ENCODE data around the gene ROR2.

ROR2 gene

GRCh38 chr9:91730806-91731205 is 219.2 kb downstream of the ROR2 start:
- Mint-ChIP-seq H3K4me1 (no peaks in the 10 kb centered on the region), H3K9me3 (no peaks in the 10 kb centered on the region), H3K27me3 (peaks cover 20% of the 10 kb centered on the region), H3K4me3 (no peak overlapping the region), H3K27ac (no peak overlapping the region), H3K36me3 (no peaks in the 10 kb centered on the region)
- CTCF ChIA-PET, result interaction anchor here (5.7 kb wide), 1 partner anchor 816 kb away, joined by 42 read pairs; no protein-coding TSS in a partner anchor
- DNase-seq, result no peak

GRCh38 chr9:91729558-91729842 is 220.5 kb downstream of the ROR2 start:
- Mint-ChIP-seq H3K4me3 (no peak overlapping the region), H3K9me3 (no peaks in the 10 kb centered on the region), H3K4me1 (no peaks in the 10 kb centered on the region), H3K27me3 (peaks cover 24% of the 10 kb centered on the region), H3K36me3 (no peaks in the 10 kb centered on the region), H3K27ac (no peak overlapping the region)
- CTCF ChIA-PET, result interaction anchor here (5.7 kb wide), 1 partner anchor 814 kb away, joined by 42 read pairs; no protein-coding TSS in a partner anchor
- no peak for DNase-seq

GRCh38 chr9:91727972-91728371 is 222.1 kb downstream of the ROR2 start:
- H3K27me3 Mint-ChIP-seq, result peaks cover 20% of the 10 kb centered on the region
- no peak for DNase-seq
- no peaks in the 10 kb centered on the region for H3K9me3 Mint-ChIP-seq
- H3K4me3 Mint-ChIP-seq, result no peak overlapping the region
- H3K36me3 Mint-ChIP-seq, result no peaks in the 10 kb centered on the region
- no peak overlapping the region for H3K27ac Mint-ChIP-seq
- CTCF ChIA-PET, result interaction anchor here (0.7 to 5.7 kb wide), 4 partner anchors 11 to 813 kb away, joined by 3 to 42 read pairs (median 4); no protein-coding TSS in a partner anchor
- H3K4me1 Mint-ChIP-seq, result no peaks in the 10 kb centered on the region

- Mint-ChIP-seq H3K9me3 (no peaks in the 10 kb centered on the region), H3K27ac (no peak overlapping the region), H3K36me3 (no peaks in the 10 kb centered on the region), H3K4me3 (no peak overlapping the region), H3K27me3 (peaks cover 22% of the 10 kb centered on the region), H3K4me1 (no peaks in the 10 kb centered on the region)
- CTCF ChIA-PET, result interaction anchor here (0.6 to 5.7 kb wide), 12 partner anchors 11 to 812 kb away, joined by 3 to 42 read pairs (median 4); no protein-coding TSS in a partner anchor
- DNase-seq, result peak; percentile 39
Observed at GRCh38 chr9:91727316-91727861, 222.6 kb downstream of the ROR2 start.

- Mint-ChIP-seq H3K36me3 (no peaks in the 10 kb centered on the region), H3K4me1 (no peaks in the 10 kb centered on the region), H3K27ac (no peak overlapping the region), H3K9me3 (no peaks in the 10 kb centered on the region), H3K27me3 (peaks cover 31% of the 10 kb centered on the region), H3K4me3 (no peak overlapping the region)
- no peak for DNase-seq
- CTCF ChIA-PET, result interaction anchor here (0.6 to 5.7 kb wide), 12 partner anchors 10 to 811 kb away, joined by 3 to 42 read pairs (median 4); no protein-coding TSS in a partner anchor
Observed at GRCh38 chr9:91726406-91727100, 223.5 kb downstream of the ROR2 start.

GRCh38 chr9:91725651-91726050 is 224.4 kb downstream of the ROR2 start:
- CTCF ChIA-PET, result interaction anchor here (0.9 to 5.7 kb wide), 5 partner anchors 13 to 810 kb away, joined by 3 to 42 read pairs (median 4); no protein-coding TSS in a partner anchor
- Mint-ChIP-seq H3K36me3 (no peaks in the 10 kb centered on the region), H3K27me3 (peaks cover 40% of the 10 kb centered on the region), H3K4me1 (no peaks in the 10 kb centered on the region), H3K4me3 (no peak overlapping the region), H3K9me3 (no peaks in the 10 kb centered on the region), H3K27ac (no peak overlapping the region)
- DNase-seq, result no peak

GRCh38 chr9:91724609-91725505 is 225.2 kb downstream of the ROR2 start:
- Mint-ChIP-seq H3K36me3 (no peaks in the 10 kb centered on the region), H3K4me1 (no peaks in the 10 kb centered on the region), H3K27ac (no peak overlapping the region), H3K27me3 (peaks cover 48% of the 10 kb centered on the region), H3K9me3 (no peaks in the 10 kb centered on the region), H3K4me3 (no peak overlapping the region)
- CTCF ChIA-PET, result interaction anchor here (0.6 to 5.7 kb wide), 5 partner anchors 65 to 810 kb away, joined by 3 to 42 read pairs (median 3); no protein-coding TSS in a partner anchor
- no peak for DNase-seq

- Mint-ChIP-seq H3K9me3 (no peaks in the 10 kb centered on the region), H3K36me3 (no peaks in the 10 kb centered on the region), H3K27ac (no peak overlapping the region), H3K4me1 (no peaks in the 10 kb centered on the region), H3K27me3 (peaks cover 50% of the 10 kb centered on the region), H3K4me3 (no peak overlapping the region)
- DNase-seq, result no peak
- CTCF ChIA-PET, result interaction anchor here (0.9 kb wide), 1 partner anchor 809 kb away, joined by 3 read pairs; no protein-coding TSS in a partner anchor
Observed at GRCh38 chr9:91724068-91724440, 226.0 kb downstream of the ROR2 start.

- no peak for DNase-seq
- H3K27me3 Mint-ChIP-seq, result peaks cover 54% of the 10 kb centered on the region
- H3K27ac Mint-ChIP-seq, result no peak overlapping the region
- H3K36me3 Mint-ChIP-seq, result no peaks in the 10 kb centered on the region
- CTCF ChIA-PET, result no interaction called here
- H3K4me1 Mint-ChIP-seq, result no peaks in the 10 kb centered on the region
- no peaks in the 10 kb centered on the region for H3K9me3 Mint-ChIP-seq
- no peak overlapping the region for H3K4me3 Mint-ChIP-seq
Observed at GRCh38 chr9:91723420-91724067, 226.5 kb downstream of the ROR2 start.

- peaks cover 75% of the 10 kb centered on the region for H3K27me3 Mint-ChIP-seq
- no peaks in the 10 kb centered on the region for H3K4me1 Mint-ChIP-seq
- CTCF ChIA-PET, result interaction anchor here (1.1 kb wide), 1 partner anchor 13 kb away, joined by 4 read pairs; no protein-coding TSS in a partner anchor
Observed at GRCh38 chr9:91720751-91721705, 229.0 kb downstream of the ROR2 start.

GRCh38 chr9:91720313-91720712 is 229.7 kb downstream of the ROR2 start:
- peaks cover 78% of the 10 kb centered on the region for H3K27me3 Mint-ChIP-seq

More at GRCh38 chr9:91720751-91721705, 229.0 kb downstream of the ROR2 start:
- H3K9me3 Mint-ChIP-seq, result no peaks in the 10 kb centered on the region
- no peaks in the 10 kb centered on the region for H3K36me3 Mint-ChIP-seq
- no peak for DNase-seq
- H3K27ac Mint-ChIP-seq, result no peak overlapping the region
- no peak overlapping the region for H3K4me3 Mint-ChIP-seq

GRCh38 chr9:91718071-91718470 is 232.0 kb downstream of the ROR2 start:
- no peaks in the 10 kb centered on the region for H3K4me1 Mint-ChIP-seq

More at GRCh38 chr9:91720313-91720712, 229.7 kb downstream of the ROR2 start:
- no peak for DNase-seq
- CTCF ChIA-PET, result interaction anchor here (1.1 kb wide), 1 partner anchor 14 kb away, joined by 4 read pairs; no protein-coding TSS in a partner anchor
- H3K9me3 Mint-ChIP-seq, result no peaks in the 10 kb centered on the region
- no peak overlapping the region for H3K27ac Mint-ChIP-seq
- no peaks in the 10 kb centered on the region for H3K36me3 Mint-ChIP-seq
- no peak overlapping the region for H3K4me3 Mint-ChIP-seq
- H3K4me1 Mint-ChIP-seq, result no peaks in the 10 kb centered on the region

GRCh38 chr9:91716815-91717214 is 233.2 kb downstream of the ROR2 start:
- Mint-ChIP-seq H3K9me3 (no peaks in the 10 kb centered on the region), H3K27ac (no peak overlapping the region), H3K36me3 (no peaks in the 10 kb centered on the region), H3K4me1 (no peaks in the 10 kb centered on the region), H3K27me3 (peaks cover 72% of the 10 kb centered on the region), H3K4me3 (no peak overlapping the region)
- CTCF ChIA-PET, result interaction anchor here (0.8 kb wide), 1 partner anchor 11 kb away, joined by 3 read pairs; no protein-coding TSS in a partner anchor
- no peak for DNase-seq

More at GRCh38 chr9:91718071-91718470, 232.0 kb downstream of the ROR2 start:
- H3K27me3 Mint-ChIP-seq, result peaks cover 81% of the 10 kb centered on the region
- no peak overlapping the region for H3K27ac Mint-ChIP-seq
- no peak for DNase-seq
- CTCF ChIA-PET, result interaction anchor here (1.7 kb wide), 1 partner anchor 732 kb away, joined by 5 read pairs; no protein-coding TSS in a partner anchor
- no peaks in the 10 kb centered on the region for H3K9me3 Mint-ChIP-seq
- H3K36me3 Mint-ChIP-seq, result no peaks in the 10 kb centered on the region
- no peak overlapping the region for H3K4me3 Mint-ChIP-seq
